MCF 10A (cell line): ENCODE results near the gene SETBP1. TPM values are rescaled to one million over a fixed set of nuclear protein-coding genes. Genes with fewer than 3 reads are reported as not detected.

Source experiments
- BruUV-seq: library from RNA; stranded (reverse); fragments of 400-500 nt; replicated peaks from 2 replicates; lab custom pipeline; 2021; lab: Mats Ljungman, UMichigan
- CTCF ChIA-PET: fragments of 300-600 bp; sonication (Branson Sonifier 250); formaldehyde crosslinking; extraction: SDS; loops from one replicate; lab custom pipeline; 2021; ENCODE audit warnings: antibody characterized with exemption, inconsistent platforms; lab: Yijun Ruan, JAX
- POLR2A ChIA-PET: fragments of 300-600, 350-650 bp; sonication (Branson Sonifier 250); formaldehyde crosslinking; extraction: SDS; loops from one replicate; lab custom pipeline; 2020; ENCODE audit warnings: antibody characterized with exemption, inconsistent platforms; lab: Yijun Ruan, JAX
- DNase-seq: peaks from one replicate; pipeline ENCODE4 v3.0.0-alpha.2; 2018; ENCODE audit not compliant: unreplicated experiment
- H3K27ac Mint-ChIP-seq: one replicate; pipeline ENCODE4 v1.8.0; 2022; ENCODE audit warnings: mild to moderate bottlenecking, low read depth, mixed read lengths; ENCODE audit not compliant: unreplicated experiment
- H3K27me3 Mint-ChIP-seq: one replicate; pipeline ENCODE4 v1.8.0; 2022; ENCODE audit warnings: mixed read lengths; ENCODE audit not compliant: insufficient read depth, unreplicated experiment
- H3K36me3 Mint-ChIP-seq: one replicate; pipeline ENCODE4 v1.8.0; 2022; ENCODE audit warnings: mild to moderate bottlenecking, moderate library complexity, mixed read lengths; ENCODE audit not compliant: insufficient read depth, unreplicated experiment
- H3K4me1 Mint-ChIP-seq: one replicate; pipeline ENCODE4 v1.8.0; 2022; ENCODE audit warnings: mixed read lengths; ENCODE audit not compliant: insufficient read depth, unreplicated experiment
- H3K4me3 Mint-ChIP-seq: one replicate; pipeline ENCODE4 v1.8.0; 2022; ENCODE audit warnings: mild to moderate bottlenecking, moderate library complexity, mixed read lengths; ENCODE audit not compliant: unreplicated experiment
- H3K9me3 Mint-ChIP-seq: one replicate; pipeline ENCODE4 v1.8.0; 2022; ENCODE audit warnings: mixed read lengths; ENCODE audit not compliant: unreplicated experiment
- intact Hi-C: fragments of 100-400 bp; cut with micrococcal nuclease; formaldehyde crosslinking; loops from 2 replicates; pipeline ENCODE4 v1.14.1; 2022
- total RNA-seq: library from RNA; stranded (reverse); gene quantifications from 2 replicates; pipeline ENCODE4 v1.2.3, GENCODE V29; 2022
- TF ChIP-seq, protein P1 (sequence below): fragments of 200-600 bp; IDR thresholded peaks from one replicate; pipeline ENCODE4 v1.8.0; 2022; ENCODE audit warnings: antibody characterized with exemption, mild to moderate bottlenecking; ENCODE audit not compliant: unreplicated experiment

The SETBP1 gene
- total RNA-seq, 1 experiment from 2014 or later: 4.8 TPM

DNA sequence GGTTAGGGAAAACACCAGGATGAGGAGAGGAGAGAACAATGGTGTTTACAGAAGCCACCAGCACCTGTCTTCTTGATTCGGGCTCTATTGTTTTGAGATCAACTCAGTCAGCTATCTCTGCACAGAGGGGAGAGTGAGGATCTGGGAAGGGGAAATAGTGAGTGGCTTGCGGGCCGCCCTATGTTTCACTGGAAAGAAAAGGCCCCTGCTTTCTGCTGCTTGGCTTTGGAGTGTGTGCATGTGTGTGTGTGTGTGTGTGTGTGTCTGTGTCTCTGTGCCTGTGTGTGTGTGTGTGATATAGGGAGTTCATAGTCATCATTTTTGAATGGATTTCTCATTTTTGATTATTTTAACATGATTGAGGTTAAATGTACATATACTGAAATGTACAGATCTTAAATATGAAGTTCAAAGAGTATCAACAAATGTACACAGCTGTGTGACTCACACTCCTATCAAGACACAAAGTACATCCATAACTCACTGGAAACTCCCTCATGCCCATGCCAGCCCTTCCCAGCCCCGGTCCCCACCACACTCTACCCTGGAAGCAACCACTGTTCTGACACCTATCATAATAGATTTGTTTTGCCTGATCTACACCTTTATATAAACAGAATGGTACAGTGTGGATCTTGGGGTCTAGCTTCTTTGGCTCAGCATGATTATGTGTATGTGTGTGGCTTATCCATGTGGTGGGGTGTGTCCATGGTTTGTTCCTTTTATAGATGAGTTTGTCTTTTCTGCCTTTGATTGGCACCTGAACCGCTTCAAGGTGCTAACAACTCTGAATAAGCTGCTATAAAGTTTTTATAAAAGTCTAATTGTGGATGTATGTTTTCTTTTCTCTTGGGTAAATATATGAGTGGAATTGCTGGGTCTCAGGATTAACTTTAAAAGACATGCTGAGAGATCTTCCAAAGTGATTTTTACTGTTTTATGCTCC is 258.3 kb downstream of the SETBP1 start:
- peaks cover 14% of the 10 kb centered on the region for H3K4me1 Mint-ChIP-seq
- H3K4me3 Mint-ChIP-seq: no peak overlapping the region
- DNase-seq: peak; percentile 18
- intact Hi-C loops: no loop called here
- H3K27ac Mint-ChIP-seq: peak overlapping the region; percentile 5
- H3K36me3 Mint-ChIP-seq: no peaks in the 10 kb centered on the region
- ChIA-PET POLR2A (interaction anchor here (0.7 kb wide), 1 partner anchor 236 kb away, joined by 3 read pairs; no protein-coding TSS in a partner anchor), CTCF (no interaction called here)
- no TSS peak for BruUV-seq
- H3K27me3 Mint-ChIP-seq: no peaks in the 10 kb centered on the region
- no peaks in the 10 kb centered on the region for H3K9me3 Mint-ChIP-seq
- TF ChIP-seq, protein P1, sequence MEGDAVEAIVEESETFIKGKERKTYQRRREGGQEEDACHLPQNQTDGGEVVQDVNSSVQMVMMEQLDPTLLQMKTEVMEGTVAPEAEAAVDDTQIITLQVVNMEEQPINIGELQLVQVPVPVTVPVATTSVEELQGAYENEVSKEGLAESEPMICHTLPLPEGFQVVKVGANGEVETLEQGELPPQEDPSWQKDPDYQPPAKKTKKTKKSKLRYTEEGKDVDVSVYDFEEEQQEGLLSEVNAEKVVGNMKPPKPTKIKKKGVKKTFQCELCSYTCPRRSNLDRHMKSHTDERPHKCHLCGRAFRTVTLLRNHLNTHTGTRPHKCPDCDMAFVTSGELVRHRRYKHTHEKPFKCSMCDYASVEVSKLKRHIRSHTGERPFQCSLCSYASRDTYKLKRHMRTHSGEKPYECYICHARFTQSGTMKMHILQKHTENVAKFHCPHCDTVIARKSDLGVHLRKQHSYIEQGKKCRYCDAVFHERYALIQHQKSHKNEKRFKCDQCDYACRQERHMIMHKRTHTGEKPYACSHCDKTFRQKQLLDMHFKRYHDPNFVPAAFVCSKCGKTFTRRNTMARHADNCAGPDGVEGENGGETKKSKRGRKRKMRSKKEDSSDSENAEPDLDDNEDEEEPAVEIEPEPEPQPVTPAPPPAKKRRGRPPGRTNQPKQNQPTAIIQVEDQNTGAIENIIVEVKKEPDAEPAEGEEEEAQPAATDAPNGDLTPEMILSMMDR: no peak

DNA sequence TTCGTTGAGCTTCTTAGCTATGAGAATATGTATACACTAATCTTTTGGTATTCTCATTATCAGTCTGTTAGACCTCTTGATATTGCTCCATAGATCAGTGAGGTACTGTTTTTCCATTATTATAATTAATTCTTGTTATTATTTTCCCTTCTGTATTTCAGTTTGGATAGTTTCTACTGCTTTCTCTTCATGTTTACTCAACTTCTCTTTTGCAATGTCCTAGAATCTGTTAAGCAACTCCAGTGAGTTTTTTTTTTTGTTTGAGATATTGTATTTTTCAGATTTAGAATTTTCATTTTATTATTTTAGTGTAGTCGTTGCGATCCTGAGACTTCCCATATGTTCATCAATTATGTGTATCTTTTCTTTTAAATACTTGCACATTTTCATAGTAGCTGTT is 260.8 kb downstream of the SETBP1 start:
- intact Hi-C loops: no loop called here
- no peak for DNase-seq
- TF ChIP-seq, protein P1: no peak
- ChIA-PET CTCF (interaction anchor here (0.6 kb wide), 1 partner anchor 271 kb away, joined by 3 read pairs; no protein-coding TSS in a partner anchor), POLR2A (interaction anchor here (1.2 kb wide), 1 partner anchor 16 kb away, joined by 5 read pairs; no protein-coding TSS in a partner anchor)
- Mint-ChIP-seq H3K27me3 (no peaks in the 10 kb centered on the region), H3K36me3 (no peaks in the 10 kb centered on the region), H3K27ac (no peak overlapping the region), H3K4me3 (no peak overlapping the region), H3K4me1 (peaks cover 14% of the 10 kb centered on the region), H3K9me3 (no peaks in the 10 kb centered on the region)
- BruUV-seq: no TSS peak

DNA sequence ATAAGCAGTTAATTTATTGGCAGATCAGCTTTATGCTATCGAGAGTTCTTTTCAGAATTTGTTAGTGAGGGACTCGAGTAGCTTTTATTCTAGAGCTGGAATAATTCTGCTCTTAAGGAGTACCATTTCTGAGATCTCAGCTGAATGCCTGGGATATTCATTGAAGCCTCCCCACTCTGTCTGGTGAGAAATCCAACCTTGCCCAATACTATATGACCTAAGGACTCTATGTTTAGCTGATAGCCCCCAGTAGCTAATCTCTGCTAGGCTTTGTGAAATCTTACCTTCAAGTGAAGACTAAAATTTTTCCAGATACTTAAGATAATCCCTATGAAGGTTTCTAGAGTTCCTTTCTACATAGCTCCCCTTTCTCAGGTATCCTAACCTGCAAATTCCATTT is 261.4 kb downstream of the SETBP1 start:
- ChIA-PET CTCF (interaction anchor here (0.5 to 1.2 kb wide), 4 partner anchors 45 to 270 kb away, joined by 3 read pairs; no protein-coding TSS in a partner anchor), POLR2A (interaction anchor here (1.2 kb wide), 1 partner anchor 17 kb away, joined by 5 read pairs; no protein-coding TSS in a partner anchor)
- H3K9me3 Mint-ChIP-seq: no peaks in the 10 kb centered on the region
- H3K36me3 Mint-ChIP-seq: no peaks in the 10 kb centered on the region
- no peak overlapping the region for H3K27ac Mint-ChIP-seq
- no peaks in the 10 kb centered on the region for H3K27me3 Mint-ChIP-seq
- TF ChIP-seq, protein P1: no peak
- peaks cover 14% of the 10 kb centered on the region for H3K4me1 Mint-ChIP-seq
- no TSS peak for BruUV-seq
- DNase-seq: no peak
- H3K4me3 Mint-ChIP-seq: no peak overlapping the region
- intact Hi-C loops: no loop called here

DNA sequence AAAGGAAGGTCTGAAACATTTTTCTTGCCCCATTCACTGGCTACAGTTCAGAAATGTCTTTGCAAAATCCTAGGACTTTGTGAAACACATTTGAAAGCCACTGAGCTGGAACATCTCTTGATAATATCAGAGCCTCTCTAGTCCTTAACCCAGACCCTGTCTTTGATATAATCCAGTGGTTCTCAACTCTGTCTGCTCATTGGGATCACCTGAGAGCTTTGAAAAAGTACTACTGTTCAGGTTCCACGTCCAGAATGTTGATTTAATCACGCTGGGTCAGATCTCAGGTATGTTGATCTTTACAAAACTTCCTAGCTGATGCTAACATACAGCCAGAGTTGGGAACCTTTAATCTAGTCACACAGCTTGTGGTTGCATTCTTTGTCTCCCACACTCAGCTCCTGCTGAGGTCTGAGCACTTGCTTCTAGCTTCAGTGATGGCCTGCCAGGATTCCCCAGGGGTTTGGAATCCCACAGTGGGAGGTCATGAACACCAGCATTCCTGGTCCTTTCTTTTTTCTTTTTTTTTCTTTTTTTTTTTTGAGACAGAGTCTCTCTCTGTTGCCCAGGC is 262.7 kb downstream of the SETBP1 start:
- Mint-ChIP-seq H3K4me1 (peaks cover 11% of the 10 kb centered on the region), H3K4me3 (no peak overlapping the region), H3K27me3 (no peaks in the 10 kb centered on the region), H3K27ac (no peak overlapping the region), H3K36me3 (no peaks in the 10 kb centered on the region), H3K9me3 (no peaks in the 10 kb centered on the region)
- no peak for DNase-seq
- no TSS peak for BruUV-seq
- POLR2A ChIA-PET: no interaction called here
- intact Hi-C loops: no loop called here
- CTCF ChIA-PET: interaction anchor here (0.8 to 1.3 kb wide), 4 partner anchors 14 to 441 kb away, joined by 3 to 6 read pairs (median 3); no protein-coding TSS in a partner anchor
- TF ChIP-seq, protein P1: no peak
